Measurements from ENCODE around the gene TRIM63.

DNA sequence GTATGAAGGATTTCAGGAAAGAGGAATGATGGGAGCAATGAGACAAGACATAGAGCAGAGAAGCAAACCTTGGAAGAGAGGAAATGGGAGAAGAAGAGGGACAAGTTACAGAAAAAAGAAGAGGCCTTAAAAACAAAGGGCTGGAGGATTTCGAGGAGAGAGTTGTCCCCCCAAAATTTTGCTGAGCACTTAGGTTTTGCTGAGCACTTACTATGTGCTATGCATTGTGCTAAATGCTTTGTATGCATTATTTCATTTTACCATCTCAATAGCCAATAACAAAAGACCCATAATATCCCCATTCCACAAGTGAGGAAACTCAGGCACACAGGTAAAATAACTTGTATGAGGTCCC lies 2.5 kb upstream of the TRIM63 start:
- no peak for TF ChIP-seq EZH2 (IDR thresholded peaks at IDR 0.05; ENCODE audit: low read length, unreplicated experiment)
- TF ChIP-seq, protein P1, sequence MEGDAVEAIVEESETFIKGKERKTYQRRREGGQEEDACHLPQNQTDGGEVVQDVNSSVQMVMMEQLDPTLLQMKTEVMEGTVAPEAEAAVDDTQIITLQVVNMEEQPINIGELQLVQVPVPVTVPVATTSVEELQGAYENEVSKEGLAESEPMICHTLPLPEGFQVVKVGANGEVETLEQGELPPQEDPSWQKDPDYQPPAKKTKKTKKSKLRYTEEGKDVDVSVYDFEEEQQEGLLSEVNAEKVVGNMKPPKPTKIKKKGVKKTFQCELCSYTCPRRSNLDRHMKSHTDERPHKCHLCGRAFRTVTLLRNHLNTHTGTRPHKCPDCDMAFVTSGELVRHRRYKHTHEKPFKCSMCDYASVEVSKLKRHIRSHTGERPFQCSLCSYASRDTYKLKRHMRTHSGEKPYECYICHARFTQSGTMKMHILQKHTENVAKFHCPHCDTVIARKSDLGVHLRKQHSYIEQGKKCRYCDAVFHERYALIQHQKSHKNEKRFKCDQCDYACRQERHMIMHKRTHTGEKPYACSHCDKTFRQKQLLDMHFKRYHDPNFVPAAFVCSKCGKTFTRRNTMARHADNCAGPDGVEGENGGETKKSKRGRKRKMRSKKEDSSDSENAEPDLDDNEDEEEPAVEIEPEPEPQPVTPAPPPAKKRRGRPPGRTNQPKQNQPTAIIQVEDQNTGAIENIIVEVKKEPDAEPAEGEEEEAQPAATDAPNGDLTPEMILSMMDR (conservative IDR thresholded peaks at IDR 0.05; ENCODE audit: low read depth, low read length): no peak

All from PC-3 (cell line).